Urothelium cell line (cell line): ENCODE results near the gene OR5D16.
"Not testable (repeated sequence)": the region's sequence is repeated elsewhere in the genome, so short reads cannot be mapped to it uniquely, and the experiment has no call there.

Source experiments
- DNase-seq: peaks from one replicate; pipeline ENCODE4 v3.0.0; 2011; ENCODE audit warnings: low spot score, mixed read lengths
- FAIRE-seq: peaks from 2 replicates; lab custom pipeline; 2011; peaks lifted over from hg19 to GRCh38; lab: Jason Lieb, UNC

The OR5D16 gene

GRCh38 chr11:55838452-55838851 is at the start of gene OR5D16:
OR5D16 (plus strand) TSS chr11:55838752; CDS start chr11:55838752, 0 bp downstream.
- no peak for FAIRE-seq

DNA sequence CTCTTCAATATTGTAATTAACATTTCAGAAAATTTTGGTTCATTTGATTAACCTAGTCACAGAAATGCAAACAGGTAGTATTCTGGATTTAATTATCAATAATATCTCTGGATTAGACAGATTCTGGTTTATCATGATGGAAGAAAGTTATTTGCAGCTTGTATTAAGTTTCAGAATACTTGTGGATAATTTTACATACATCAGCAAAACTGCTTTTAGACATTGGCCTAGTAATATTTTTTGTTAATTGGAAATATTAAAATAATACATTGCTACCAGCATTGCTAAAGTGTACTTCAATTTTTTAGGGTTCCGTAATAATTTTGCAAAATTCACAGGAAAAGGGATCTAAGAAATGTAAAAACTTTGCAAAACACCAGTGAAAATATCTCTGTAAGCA is 46.9 kb upstream of the OR5D16 start:
- FAIRE-seq (no peak), DNase-seq (no peak)

More at GRCh38 chr11:55838452-55838851, at the start of gene OR5D16:
- DNase-seq = no peak

- DNase-seq (no peak), FAIRE-seq (no peak)
Observed at GRCh38 chr11:55793321-55793720, 45.2 kb upstream of the OR5D16 start.

GRCh38 chr11:55795256-55795655 is 43.3 kb upstream of the OR5D16 start, which contains the start of gene OR5D14:
OR5D14 (plus strand) TSS chr11:55795556; CDS start chr11:55795556, 0 bp downstream.
- DNase-seq (no peak), FAIRE-seq (no peak)

DNA sequence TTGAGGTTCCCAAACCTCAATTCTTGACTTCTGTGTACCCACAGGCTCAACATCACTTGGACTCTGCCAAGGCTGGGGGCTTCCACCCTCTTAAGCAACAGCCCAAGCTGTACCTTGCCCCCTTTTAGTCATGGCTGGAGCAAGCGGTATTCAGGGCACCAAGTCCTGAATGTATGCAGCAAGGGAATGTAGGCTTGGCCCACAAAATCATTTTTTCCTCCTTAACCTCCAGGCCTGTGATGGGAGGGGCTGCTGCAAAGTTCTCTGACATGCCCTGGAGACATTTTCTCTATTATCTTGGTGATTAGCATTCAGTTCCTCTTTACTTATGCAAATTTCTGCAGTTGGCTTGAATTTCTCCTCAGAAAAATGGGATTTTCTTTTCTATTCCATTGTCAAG is 32.3 kb upstream of the OR5D16 start:
- DNase-seq (no peak), FAIRE-seq (no peak)

DNA sequence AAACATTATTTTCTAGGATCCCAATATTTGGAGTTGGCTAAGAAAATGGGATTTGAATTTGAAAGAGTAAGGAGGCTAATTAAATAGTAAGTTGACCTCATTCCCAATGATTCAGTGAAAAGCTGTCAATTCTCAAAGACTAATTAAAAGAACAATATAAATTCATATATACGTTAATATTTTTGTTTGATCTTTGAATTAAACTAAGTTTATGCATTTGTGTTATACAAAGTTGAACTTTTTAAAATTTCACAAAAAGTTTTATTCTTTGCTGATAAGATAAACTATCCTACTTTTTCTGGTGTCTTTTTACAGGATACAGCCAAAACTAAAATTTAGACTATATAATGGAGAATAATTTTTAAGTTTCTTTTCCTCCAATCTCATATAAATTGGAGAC is 27.5 kb upstream of the OR5D16 start, which contains the start of gene OR5L1:
OR5L1 (plus strand) TSS at position 301 of the 400 bp plus-strand sequence. CDS start 100 bp downstream, outside the sequence.
- FAIRE-seq (no peak), DNase-seq (no peak)

- DNase-seq (no peak), FAIRE-seq (no peak)
Observed at GRCh38 chr11:55819330-55819729, 19.2 kb upstream of the OR5D16 start, which contains the start of gene OR5D18. OR5D18 (plus strand) TSS chr11:55819630; CDS start chr11:55819630, 0 bp downstream.

DNA sequence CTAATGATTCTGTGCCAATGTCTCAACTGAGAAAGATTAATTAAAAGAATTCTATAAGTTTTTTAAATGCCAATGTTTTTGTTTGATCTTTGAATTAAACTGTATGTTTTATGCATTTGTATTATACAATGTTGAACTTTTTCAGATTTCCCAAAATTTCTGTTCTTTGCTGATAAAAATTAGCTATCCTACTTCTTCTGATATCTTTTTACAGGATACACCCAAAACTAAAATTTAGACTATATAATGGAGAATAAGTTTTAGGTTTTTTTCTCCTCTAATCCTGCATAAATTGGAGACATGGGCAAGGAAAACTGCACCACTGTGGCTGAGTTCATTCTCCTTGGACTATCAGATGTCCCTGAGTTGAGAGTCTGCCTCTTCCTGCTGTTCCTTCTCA is 11.6 kb upstream of the OR5D16 start, which contains the start of gene OR5L2:
OR5L2 (plus strand) TSS at position 301 of the 400 bp plus-strand sequence; CDS start at position 301, 0 bp downstream.
- DNase-seq (no peak), FAIRE-seq (no peak)

DNA sequence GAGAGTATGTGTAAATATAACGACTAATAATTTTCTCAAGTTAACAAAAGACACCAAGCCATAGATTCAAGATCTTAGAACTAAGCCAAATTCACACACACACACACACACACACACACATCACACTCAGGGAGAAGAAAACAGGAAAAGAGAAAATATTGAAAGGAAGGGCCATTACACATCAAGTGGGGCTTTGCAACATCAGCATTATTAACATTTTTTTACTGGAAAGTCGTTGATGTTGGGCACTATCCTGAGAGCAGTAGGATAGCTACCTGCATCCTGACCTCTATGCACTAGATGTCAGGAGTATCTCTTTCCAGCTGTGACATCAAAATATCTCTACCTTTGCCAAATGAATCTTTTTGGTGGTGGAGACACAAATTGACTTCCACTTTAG is 8.9 kb downstream of the OR5D16 start:
- no peak for DNase-seq
- no peak for FAIRE-seq

DNA sequence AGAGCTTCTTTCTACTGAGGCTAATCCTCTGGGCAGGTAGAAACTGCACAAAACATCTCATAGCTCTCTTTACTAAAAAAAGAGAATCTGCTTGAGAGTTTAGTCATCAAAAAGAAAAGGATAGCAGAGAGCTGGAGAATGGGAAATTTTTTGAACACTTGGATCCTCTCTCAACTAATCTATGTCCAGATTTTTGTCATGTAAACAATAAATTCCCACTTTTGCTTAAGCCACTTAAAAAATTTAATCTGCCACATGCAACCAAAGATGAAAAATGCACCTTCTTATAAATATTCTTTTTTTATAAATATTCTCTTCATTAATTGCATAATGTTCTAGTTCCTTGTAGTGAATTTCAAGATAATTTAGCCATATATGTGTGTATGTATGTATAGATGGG is 10.5 kb downstream of the OR5D16 start:
- FAIRE-seq (no peak), DNase-seq (no peak)

GRCh38 chr11:55852141-55852540 is 13.6 kb downstream of the OR5D16 start:
- FAIRE-seq (no peak), DNase-seq (no peak)

- FAIRE-seq (no peak), DNase-seq (no peak)
Observed at GRCh38 chr11:55854704-55855103, 16.2 kb downstream of the OR5D16 start.

DNA sequence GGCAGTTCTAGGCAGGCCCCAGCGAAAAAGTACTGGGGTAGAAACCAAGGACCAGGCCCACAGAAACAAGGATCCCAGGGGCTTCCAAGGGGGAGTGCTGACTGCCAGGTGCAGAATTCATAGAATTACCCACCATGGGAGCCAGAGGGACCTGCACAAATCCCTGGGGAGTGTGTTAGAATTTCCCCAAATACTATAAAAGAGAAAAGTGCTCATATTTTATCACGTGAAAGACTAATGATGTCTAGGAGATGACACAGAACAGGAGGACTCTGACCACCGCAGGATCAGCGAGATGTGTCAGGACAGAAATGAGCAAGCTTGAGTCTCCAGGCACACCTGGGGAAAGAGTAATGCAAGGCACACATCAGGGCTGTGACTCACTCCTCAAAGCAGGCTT is 28.8 kb downstream of the OR5D16 start:
- FAIRE-seq, DNase-seq: not testable (repeated sequence)

- peak; percentile 44 for DNase-seq
- not testable (repeated sequence) for FAIRE-seq
Observed at GRCh38 chr11:55872731-55873130, 34.2 kb downstream of the OR5D16 start.

- FAIRE-seq = peak; percentile 84
- peak; percentile 33 for DNase-seq
Observed at GRCh38 chr11:55873146-55873545, 34.6 kb downstream of the OR5D16 start.

DNA sequence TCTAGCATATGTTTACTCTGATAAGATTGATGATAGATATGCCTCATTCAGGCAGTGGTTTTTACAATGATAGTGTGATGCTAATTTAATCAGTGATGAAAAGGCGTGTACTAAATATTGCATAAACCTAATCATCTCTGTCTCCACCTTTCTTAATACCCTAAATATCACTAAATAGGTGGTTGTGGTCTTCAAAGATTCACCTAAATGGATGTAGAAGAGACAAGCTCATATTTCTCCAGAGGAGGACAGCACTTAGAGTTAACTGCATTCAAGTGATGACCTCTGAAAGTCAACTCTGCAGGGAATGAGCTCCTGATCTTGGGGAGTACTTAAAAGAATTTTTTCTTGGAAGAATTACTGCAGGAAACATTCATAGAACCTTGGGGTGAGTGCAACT is 44.4 kb downstream of the OR5D16 start, which contains the start of gene TRIM51:
TRIM51 (plus strand) TSS at position 301 of the 400 bp plus-strand sequence. CDS start 2,132 bp downstream, outside the sequence.
- DNase-seq, FAIRE-seq: not testable (repeated sequence)

DNA sequence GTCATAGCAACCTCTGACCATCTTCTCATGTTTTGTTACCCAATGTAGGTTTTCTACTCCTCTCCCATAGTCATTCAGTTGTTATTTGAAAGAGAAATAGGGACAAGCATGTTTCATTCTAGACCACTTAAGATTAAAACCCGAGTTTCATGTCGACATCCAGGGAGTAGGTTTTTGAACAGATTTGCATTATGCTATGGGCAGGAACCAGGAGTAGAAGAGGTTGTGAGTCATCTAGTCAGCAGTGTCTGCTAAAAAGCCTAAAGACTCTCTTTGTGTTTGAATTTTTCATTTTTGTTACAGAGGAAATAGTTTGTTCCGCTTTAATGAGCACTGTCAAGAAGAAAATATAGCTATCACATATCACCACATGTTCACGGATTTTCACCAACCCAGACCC is 46.4 kb downstream of the OR5D16 start:
- not testable (repeated sequence) for DNase-seq, FAIRE-seq

- FAIRE-seq, DNase-seq: not testable (repeated sequence)
Observed at GRCh38 chr11:55885481-55885880, 46.9 kb downstream of the OR5D16 start.
